IMR-90 (cell line): ENCODE data around the gene GPRC5B. TPM values are rescaled to one million over a fixed set of nuclear protein-coding genes. Genes with fewer than 3 reads are reported as not detected.

Experiments used
- ATAC-seq: fragments of 200-7000 bp; cut with Tn5 transposase; 2 replicates; pipeline ENCODE4 v1.9.1; 2020; ENCODE audit warnings: low read depth, mild to moderate bottlenecking, moderate library complexity
- BruUV-seq: library from RNA; stranded (reverse); fragments of 400-500 nt; replicated peaks from 2 replicates; lab custom pipeline; 2021; lab: Mats Ljungman, UMichigan
- CTCF ChIA-PET: fragments of 300-600 bp; formaldehyde crosslinking; extraction: SDS; loops from one replicate; lab custom pipeline; 2021; ENCODE audit warnings: antibody characterized with exemption; lab: Yijun Ruan, JAX
- POLR2A ChIA-PET: fragments of 300-600 bp; sonication (Branson Sonifier 250); formaldehyde crosslinking; loops from one replicate; lab custom pipeline; 2022; ENCODE audit warnings: antibody characterized with exemption; ENCODE audit not compliant: unreplicated experiment; lab: Charles Lee
- DNase-seq: peaks from one replicate; pipeline ENCODE4 v3.0.0; 2013
- H2AFZ ChIP-seq: replicated peaks from 2 replicates; pipeline ENCODE3; 2013; ENCODE audit warnings: low read length, mild to moderate bottlenecking; ENCODE audit not compliant: poor library complexity
- H2AK5ac ChIP-seq: 2 replicates; pipeline ENCODE4 v1.6.1; 2013; ENCODE audit warnings: low read depth, low read length, inconsistent platforms
- H2AK9ac ChIP-seq: replicated peaks from 2 replicates; pipeline ENCODE3; 2013; ENCODE audit warnings: mild to moderate bottlenecking, low read depth, low read length, moderate library complexity; ENCODE audit not compliant: poor library complexity
- H2BK120ac ChIP-seq: 2 replicates; pipeline ENCODE4 v1.6.1; 2013; ENCODE audit warnings: low read depth, low read length, inconsistent platforms
- H2BK15ac ChIP-seq: 3 replicates; pipeline ENCODE4 v1.6.1; 2013; ENCODE audit warnings: low read depth, low read length, inconsistent platforms
- H2BK20ac ChIP-seq: 2 replicates; pipeline ENCODE4 v1.6.1; 2013; ENCODE audit warnings: low read depth, mild to moderate bottlenecking, inconsistent platforms, low read length, moderate library complexity
- H2BK5ac ChIP-seq: 2 replicates; pipeline ENCODE4 v1.6.1; 2013; ENCODE audit warnings: mild to moderate bottlenecking, low read depth, low read length, inconsistent platforms; ENCODE audit not compliant: poor library complexity, severe bottlenecking
- H3K14ac ChIP-seq: replicated peaks from 2 replicates; pipeline ENCODE4 v1.6.1; 2013; ENCODE audit warnings: low read depth, low read length, inconsistent platforms
- H3K18ac ChIP-seq: 2 replicates; pipeline ENCODE4 v1.6.1; 2013; ENCODE audit warnings: low read depth, low read length, control low read depth
- H3K23ac ChIP-seq: 2 replicates; pipeline ENCODE4 v1.6.1; 2013; ENCODE audit warnings: low read depth, low read length, inconsistent platforms
- H3K27ac ChIP-seq: 2 replicates; pipeline ENCODE4 v1.5.1; 2013; ENCODE audit warnings: mild to moderate bottlenecking, control low read depth, low read length; ENCODE audit not compliant: insufficient read depth
- H3K27me3 ChIP-seq: 2 replicates; pipeline ENCODE4 v1.6.1; 2013; ENCODE audit warnings: low read length; ENCODE audit not compliant: control insufficient read depth, insufficient read depth
- H3K36me3 ChIP-seq: 2 replicates; pipeline ENCODE4 v1.6.1; 2013; ENCODE audit warnings: low read length, mixed read lengths; ENCODE audit not compliant: control insufficient read depth, insufficient read depth
- H3K4ac ChIP-seq: 2 replicates; pipeline ENCODE4 v1.6.1; 2013; ENCODE audit warnings: low read depth, low read length, inconsistent platforms
- H3K4me1 ChIP-seq: 2 replicates; pipeline ENCODE4 v1.6.1; 2013; ENCODE audit warnings: low read length, mixed read lengths; ENCODE audit not compliant: control insufficient read depth, insufficient read depth
- H3K4me2 ChIP-seq: 2 replicates; pipeline ENCODE4 v1.6.1; 2013; ENCODE audit warnings: low read depth, mild to moderate bottlenecking, control low read depth, low read length, moderate library complexity
- H3K4me3 ChIP-seq: 2 replicates; pipeline ENCODE4 v1.5.1; 2013; ENCODE audit warnings: low read depth, mild to moderate bottlenecking, control low read depth, low read length, moderate library complexity; ENCODE audit not compliant: insufficient read depth
- H3K56ac ChIP-seq: 2 replicates; pipeline ENCODE4 v1.6.1; 2013; ENCODE audit warnings: low read length, inconsistent platforms; ENCODE audit not compliant: insufficient read depth; ENCODE audit errors: extremely low read depth
- H3K79me1 ChIP-seq, 2 experiments: 2 replicates each; pipeline ENCODE4 v1.6.1; 2013; ENCODE audit warnings: low read length in 2 of 2, inconsistent platforms in 1 of 2, low read depth in 1 of 2
- H3K9ac ChIP-seq: 2 replicates; pipeline ENCODE4 v1.6.1; 2013; ENCODE audit warnings: low read depth, low read length, control low read depth
- H3K9me1 ChIP-seq: 2 replicates; pipeline ENCODE4 v1.6.1; 2013; ENCODE audit warnings: low read length, inconsistent platforms; ENCODE audit not compliant: insufficient read depth
- H3K9me3 ChIP-seq: 2 replicates; pipeline ENCODE4 v1.6.1; 2013; ENCODE audit warnings: low read length; ENCODE audit not compliant: control insufficient read depth, insufficient read depth
- H4K20me1 ChIP-seq: 2 replicates; pipeline ENCODE4 v1.6.1; 2013; ENCODE audit warnings: low read length, inconsistent platforms; ENCODE audit not compliant: insufficient read depth
- H4K5ac ChIP-seq: 2 replicates; pipeline ENCODE4 v1.6.1; 2013; ENCODE audit warnings: mild to moderate bottlenecking, low read depth, low read length, control low read depth
- H4K8ac ChIP-seq, 2 experiments: 2 replicates each; pipeline ENCODE4 v1.6.1; 2013; ENCODE audit warnings: low read depth in 2 of 2, low read length in 2 of 2, control low read depth in 1 of 2, inconsistent platforms in 1 of 2
- H4K91ac ChIP-seq: 2 replicates; pipeline ENCODE4 v1.6.1; 2013; ENCODE audit warnings: low read depth, low read length, inconsistent platforms; ENCODE audit not compliant: insufficient read depth
- CEBPB ChIP-seq: IDR thresholded peaks from 2 replicates; pipeline ENCODE4 v1.6.1; 2012; ENCODE audit warnings: low read depth, low read length, improper control_type of control experiment
- CHD1 ChIP-seq: IDR thresholded peaks from 2 replicates; pipeline ENCODE4 v1.6.1; 2012; ENCODE audit warnings: low read depth, low read length, improper control_type of control experiment
- FOS ChIP-seq: fragments of 150-350 bp; IDR thresholded peaks from 2 replicates; pipeline ENCODE4 v1.6.1; 2016; ENCODE audit warnings: low read depth, low read length
- MAFK ChIP-seq: IDR thresholded peaks from 2 replicates; pipeline ENCODE4 v1.6.1; 2012; ENCODE audit warnings: low read depth, low read length, improper control_type of control experiment
- MAZ ChIP-seq: IDR thresholded peaks from 2 replicates; pipeline ENCODE4 v1.6.1; 2012; ENCODE audit warnings: low read depth, mild to moderate bottlenecking, low read length, improper control_type of control experiment, moderate library complexity, borderline replicate concordance
- MXI1 ChIP-seq: IDR thresholded peaks from 2 replicates; pipeline ENCODE4 v1.6.1; 2012; ENCODE audit warnings: low read depth, mild to moderate bottlenecking, low read length, moderate library complexity, borderline replicate concordance
- NFE2L2 ChIP-seq: fragments of 150-350 bp; IDR thresholded peaks from 2 replicates; pipeline ENCODE4 v1.6.1; 2016; ENCODE audit warnings: low read depth, mild to moderate bottlenecking, low read length
- POLR2A ChIP-seq: IDR thresholded peaks from 2 replicates; pipeline ENCODE4 v1.6.1; 2012; ENCODE audit warnings: mild to moderate bottlenecking, low read depth, low read length
- RCOR1 ChIP-seq: IDR thresholded peaks from 2 replicates; pipeline ENCODE4 v1.6.1; 2012; ENCODE audit warnings: mild to moderate bottlenecking, low read length, improper control_type of control experiment; ENCODE audit not compliant: insufficient replicate concordance
- SMC3 ChIP-seq: fragments of 150-350 bp; IDR thresholded peaks from 2 replicates; pipeline ENCODE4 v1.6.1; 2016; ENCODE audit warnings: low read depth, mild to moderate bottlenecking, antibody characterized with exemption, low read length, moderate library complexity
- WGBS, 2 experiments: methylation state at CpG; one replicate each; pipeline versions ENCODE4 v1.1.5 to v1.1.7; 2013; ENCODE audit warnings: missing lambda C conversion rate in 2 of 2; ENCODE audit not compliant: insufficient read length in 1 of 2; ENCODE audit errors: extremely low coverage in 2 of 2; 5-methylcytosine and 5-hydroxymethylcytosine counted together
- dilution Hi-C: fragments of 300-500 bp; cut with HindIII; formaldehyde crosslinking; loops from one replicate; pipeline ENCODE4 v1.14.3; 2018; ENCODE audit warnings: low sequenced_read_pairs; ENCODE audit not compliant: unreplicated experiment
- in situ Hi-C: fragments of 300-500 bp; cut with MboI; formaldehyde crosslinking; loops from 3 replicates; pipeline ENCODE4 v1.14.3; 2019; ENCODE audit warnings: low sequenced_read_pairs, inconsistent platforms, mixed read lengths
- intact Hi-C: fragments of 100-400 bp; cut with micrococcal nuclease; formaldehyde crosslinking; loops from 2 replicates; pipeline ENCODE4 v1.10.0; 2022
- polyA plus RNA-seq, 3 experiments: library from polyadenylated mRNA; depleted of rRNA; stranded (reverse); fragments of >200 nt; gene quantifications; 2 replicates each; pipeline ENCODE4 v1.2.3, GENCODE V29; 2012; ENCODE audit warnings: low replicate concordance in 1 of 3
- total RNA-seq: library from RNA; depleted of rRNA; stranded (reverse); fragments of >200 nt; gene quantifications from 2 replicates; pipeline ENCODE4 v1.2.3, GENCODE V29; 2012
- TF ChIP-seq, protein P1 (sequence below): fragments of 150-350 bp; IDR thresholded peaks from 2 replicates; pipeline ENCODE4 v1.6.1; 2017; ENCODE audit warnings: mild to moderate bottlenecking, antibody characterized with exemption, low read length, low read depth
- TF ChIP-seq, protein P2 (sequence below): fragments of 150-350 bp; IDR thresholded peaks from 2 replicates; pipeline ENCODE4 v1.6.1; 2016; ENCODE audit warnings: low read depth, mild to moderate bottlenecking, low read length, moderate library complexity, borderline replicate concordance

GPRC5B gene
- total and polyA plus RNA-seq, 2 of the 4 experiments (the other 2 are of a cell fraction): 2.5 to 8.5 TPM

DNA sequence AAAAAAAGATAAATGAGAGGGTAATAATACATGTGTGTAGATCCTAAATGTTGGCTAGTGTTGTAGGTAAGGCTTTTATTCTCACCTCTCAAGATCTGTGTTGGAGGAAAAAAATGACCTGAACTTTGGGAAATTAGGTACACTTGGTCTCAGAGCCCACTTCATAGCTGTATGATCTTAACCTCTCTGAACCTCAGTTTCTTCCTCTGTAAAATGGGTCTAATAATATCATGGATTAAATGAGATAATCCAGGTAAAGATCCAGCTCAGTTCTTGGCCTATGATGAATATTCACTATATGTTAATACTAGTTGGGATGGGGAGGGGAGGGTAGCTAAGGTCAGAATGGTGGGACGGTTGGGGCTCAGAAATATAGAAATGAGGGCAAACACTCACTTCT is 24.3 kb upstream of the GPRC5B start:
- no peak overlapping the region for H2AK9ac ChIP-seq
- no peak overlapping the region for H2AFZ ChIP-seq
- H3K27ac ChIP-seq: no peak overlapping the region
- H3K9me1 ChIP-seq: no peaks in the 10 kb centered on the region
- CTCF ChIA-PET: interaction anchor here (0.5 to 4.0 kb wide), 3 partner anchors 240 to 477 kb away, joined by 3 to 76 read pairs (median 36); no protein-coding TSS in a partner anchor
- in situ Hi-C loops (loop anchor here (5.0 to 10.0 kb wide), 2 partner anchors 396 to 473 kb away; no protein-coding TSS in a partner anchor), intact Hi-C loops (no loop called here), dilution Hi-C loops (no loop called here)
- H3K4me1 ChIP-seq: no peaks in the 10 kb centered on the region
- no peak overlapping the region for H3K4me2 ChIP-seq
- POLR2A ChIA-PET: no interaction called here
- no peaks in the 10 kb centered on the region for H3K36me3 ChIP-seq
- no peak overlapping the region for H3K56ac ChIP-seq
- TF ChIP-seq POLR2A: no peak
- TF ChIP-seq MAFK: no peak
- TF ChIP-seq, protein P1, sequence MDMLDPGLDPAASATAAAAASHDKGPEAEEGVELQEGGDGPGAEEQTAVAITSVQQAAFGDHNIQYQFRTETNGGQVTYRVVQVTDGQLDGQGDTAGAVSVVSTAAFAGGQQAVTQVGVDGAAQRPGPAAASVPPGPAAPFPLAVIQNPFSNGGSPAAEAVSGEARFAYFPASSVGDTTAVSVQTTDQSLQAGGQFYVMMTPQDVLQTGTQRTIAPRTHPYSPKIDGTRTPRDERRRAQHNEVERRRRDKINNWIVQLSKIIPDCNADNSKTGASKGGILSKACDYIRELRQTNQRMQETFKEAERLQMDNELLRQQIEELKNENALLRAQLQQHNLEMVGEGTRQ: no peak
- no peak for TF ChIP-seq SMC3
- TF ChIP-seq CHD1: no peak
- TF ChIP-seq, protein P2, sequence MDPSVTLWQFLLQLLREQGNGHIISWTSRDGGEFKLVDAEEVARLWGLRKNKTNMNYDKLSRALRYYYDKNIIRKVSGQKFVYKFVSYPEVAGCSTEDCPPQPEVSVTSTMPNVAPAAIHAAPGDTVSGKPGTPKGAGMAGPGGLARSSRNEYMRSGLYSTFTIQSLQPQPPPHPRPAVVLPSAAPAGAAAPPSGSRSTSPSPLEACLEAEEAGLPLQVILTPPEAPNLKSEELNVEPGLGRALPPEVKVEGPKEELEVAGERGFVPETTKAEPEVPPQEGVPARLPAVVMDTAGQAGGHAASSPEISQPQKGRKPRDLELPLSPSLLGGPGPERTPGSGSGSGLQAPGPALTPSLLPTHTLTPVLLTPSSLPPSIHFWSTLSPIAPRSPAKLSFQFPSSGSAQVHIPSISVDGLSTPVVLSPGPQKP: no peak
- no peak for TF ChIP-seq RCOR1
- TF ChIP-seq FOS: no peak
- no peak for TF ChIP-seq MXI1
- TF ChIP-seq CEBPB: no peak
- no peak for TF ChIP-seq NFE2L2
- no peak for TF ChIP-seq MAZ
- no peak overlapping the region for H2BK120ac ChIP-seq
- H3K27me3 ChIP-seq: peaks cover 2% of the 10 kb centered on the region; the same call in 1 of the 2 replicates
- DNase-seq: no peak
- no peak overlapping the region for H3K4me3 ChIP-seq
- no peaks in the 10 kb centered on the region for H4K20me1 ChIP-seq
- no peak overlapping the region for H4K8ac ChIP-seq
- whole genome bisulfite sequencing, 2 experiments: no CpG with 5 or more reads among the region's 1 CpG
- no peak overlapping the region for H4K5ac ChIP-seq
- no peak overlapping the region for H3K14ac ChIP-seq
- no peak overlapping the region for H4K91ac ChIP-seq
- BruUV-seq: no TSS peak
- H3K4ac ChIP-seq: no peak overlapping the region
- H2BK20ac ChIP-seq: no peak overlapping the region
- H2BK15ac ChIP-seq: no peak overlapping the region
- no peak overlapping the region for H3K18ac ChIP-seq
- H3K79me1 ChIP-seq: no peaks in the 10 kb centered on the region
- H2BK5ac ChIP-seq: no peak overlapping the region
- H3K9me3 ChIP-seq: no peaks in the 10 kb centered on the region
- no peak overlapping the region for H3K23ac ChIP-seq
- no peak overlapping the region for H3K9ac ChIP-seq
- no peak for ATAC-seq
- no peak overlapping the region for H2AK5ac ChIP-seq
